GM23338 (cell line): ENCODE results near the gene ADAP1. TPM values are rescaled to one million over a fixed set of nuclear protein-coding genes. Genes with fewer than 3 reads are reported as not detected.
"Not testable (repeated sequence)": the region's sequence is repeated elsewhere in the genome, so short reads cannot be mapped to it uniquely, and the experiment has no call there.

ENCODE experiments used
- ATAC-seq: fragments of 200-7000 bp; cut with Tn5 transposase; 3 replicates; pipeline ENCODE4 v1.9.1; 2020
- DNase-seq: peaks from one replicate; pipeline ENCODE4 v3.0.0-alpha.2; 2015; ENCODE audit warnings: low spot score
- H2AFZ ChIP-seq: fragments of 200-600 bp; sonication (generic); 2 replicates; pipeline ENCODE4 v1.8.0; 2016; ENCODE audit warnings: antibody characterized with exemption, mild to moderate bottlenecking, moderate library complexity
- H3F3A ChIP-seq: fragments of 200-600 bp; sonication (generic); replicated peaks from 2 replicates; pipeline ENCODE4 v1.8.0; 2017; ENCODE audit warnings: antibody characterized with exemption, mixed run types, low read depth
- H3K27ac ChIP-seq: fragments of 200-600 bp; sonication (generic); 2 replicates; pipeline ENCODE4 v1.6.1; 2016; ENCODE audit warnings: low read depth
- H3K27me3 ChIP-seq: fragments of 200-600 bp; sonication (generic); 2 replicates; pipeline ENCODE4 v1.8.0; 2016; ENCODE audit warnings: mild to moderate bottlenecking, mixed run types, moderate library complexity; ENCODE audit not compliant: insufficient read depth
- H3K36me3 ChIP-seq: fragments of 200-600 bp; sonication (generic); 2 replicates; pipeline ENCODE4 v1.8.0; 2016; ENCODE audit warnings: mild to moderate bottlenecking; ENCODE audit not compliant: insufficient read depth
- H3K4me1 ChIP-seq: fragments of 200-600 bp; sonication (generic); 2 replicates; pipeline ENCODE4 v1.8.0; 2016; ENCODE audit warnings: mild to moderate bottlenecking, moderate library complexity; ENCODE audit not compliant: insufficient read depth
- H3K4me2 ChIP-seq: fragments of 200-600 bp; sonication (generic); 2 replicates; pipeline ENCODE4 v1.7.1; 2017; ENCODE audit warnings: mixed run types
- H3K4me3 ChIP-seq: fragments of 200-600 bp; sonication (generic); 2 replicates; pipeline ENCODE4 v1.6.1; 2016; ENCODE audit warnings: mixed run types
- H3K79me2 ChIP-seq: fragments of 200-600 bp; sonication (generic); replicated peaks from 2 replicates; pipeline ENCODE4 v1.8.0; 2017; ENCODE audit warnings: mild to moderate bottlenecking; ENCODE audit not compliant: insufficient read depth
- H3K9me2 ChIP-seq: fragments of 200-600 bp; sonication (generic); 2 replicates; pipeline ENCODE4 v1.8.0; 2017; ENCODE audit not compliant: insufficient read depth
- H4K20me1 ChIP-seq: fragments of 200-600 bp; sonication (generic); replicated peaks from 2 replicates; pipeline ENCODE4 v1.8.0; 2017; ENCODE audit warnings: mild to moderate bottlenecking; ENCODE audit not compliant: insufficient read depth
- H3K27ac Mint-ChIP-seq: 2 replicates; pipeline ENCODE4 v1.8.0; 2020; ENCODE audit warnings: inconsistent platforms, mild to moderate bottlenecking, moderate library complexity, mixed read lengths
- H3K27me3 Mint-ChIP-seq: 3 replicates; pipeline ENCODE4 v1.8.0; 2022; ENCODE audit warnings: low read depth, mild to moderate bottlenecking, moderate library complexity, mixed read lengths, inconsistent platforms; ENCODE audit not compliant: insufficient read depth, poor library complexity
- H3K36me3 Mint-ChIP-seq: 3 replicates; pipeline ENCODE4 v1.8.0; 2021; ENCODE audit warnings: low read depth, mild to moderate bottlenecking, inconsistent platforms, moderate library complexity, mixed read lengths
- H3K4me1 Mint-ChIP-seq: 3 replicates; pipeline ENCODE4 v1.8.0; 2020; ENCODE audit warnings: mild to moderate bottlenecking, inconsistent platforms, mixed read lengths
- H3K4me3 Mint-ChIP-seq: 3 replicates; pipeline ENCODE4 v1.8.0; 2021; ENCODE audit warnings: moderate library complexity, mild to moderate bottlenecking, inconsistent platforms, mixed read lengths
- H3K9me3 Mint-ChIP-seq: 3 replicates; pipeline ENCODE4 v1.8.0; 2020; ENCODE audit warnings: moderate library complexity, mild to moderate bottlenecking, inconsistent platforms, mixed read lengths
- CREB1 ChIP-seq: fragments of 250-450 bp; sonication (Bioruptor Pico); IDR thresholded peaks from 2 replicates; pipeline ENCODE4 v1.5.0; 2020; ENCODE audit warnings: low read depth, mild to moderate bottlenecking, moderate library complexity
- NANOG ChIP-seq: IDR thresholded peaks from 2 replicates; pipeline ENCODE4 v1.6.1; 2016; ENCODE audit warnings: antibody characterized with exemption, borderline replicate concordance
- POLR2AphosphoS5 ChIP-seq: IDR thresholded peaks from 2 replicates; pipeline ENCODE4 v1.6.1; 2016; ENCODE audit warnings: antibody characterized with exemption, low read depth
- ZNF114 ChIP-seq: fragments of 250-450 bp; sonication (Bioruptor Pico); IDR thresholded peaks from 2 replicates; pipeline ENCODE4 v1.5.0; 2020; ENCODE audit warnings: mild to moderate bottlenecking, moderate library complexity
- polyA plus RNA-seq: library from polyadenylated mRNA; unstranded; fragments of >200 nt; fragmentation: Nextera tagmentation; extraction: Ambion mirVana; gene quantifications from 2 replicates; pipeline ENCODE4 v1.2.1, GENCODE V29; 2016
- total RNA-seq: library from RNA; depleted of rRNA; stranded (reverse); fragments of >200 nt; shearing (Covaris generic); gene quantifications from 2 replicates; pipeline ENCODE4 v1.2.3, GENCODE V29; 2014
- TF ChIP-seq, protein P1 (sequence below): fragments of 250-450 bp; sonication (Bioruptor Pico); IDR thresholded peaks from 2 replicates; pipeline ENCODE4 v1.5.0; 2020; ENCODE audit warnings: mild to moderate bottlenecking, moderate library complexity
- TF ChIP-seq, protein P2 (sequence below), 2 experiments: fragments of 200-600 bp in 1 of 2; sonication (generic) in 1 of 2; conservative IDR thresholded peaks; 2 replicates each; pipeline versions ENCODE4 v1.5.1 to v1.6.1; 2016 to 2017; ENCODE audit warnings: antibody characterized with exemption in 2 of 2, low read depth in 2 of 2, mild to moderate bottlenecking in 2 of 2, moderate library complexity in 1 of 2

ADAP1 gene
- total and polyA plus RNA-seq, 2 experiments from 2014 or later = 2.2 to 9.6 TPM

DNA sequence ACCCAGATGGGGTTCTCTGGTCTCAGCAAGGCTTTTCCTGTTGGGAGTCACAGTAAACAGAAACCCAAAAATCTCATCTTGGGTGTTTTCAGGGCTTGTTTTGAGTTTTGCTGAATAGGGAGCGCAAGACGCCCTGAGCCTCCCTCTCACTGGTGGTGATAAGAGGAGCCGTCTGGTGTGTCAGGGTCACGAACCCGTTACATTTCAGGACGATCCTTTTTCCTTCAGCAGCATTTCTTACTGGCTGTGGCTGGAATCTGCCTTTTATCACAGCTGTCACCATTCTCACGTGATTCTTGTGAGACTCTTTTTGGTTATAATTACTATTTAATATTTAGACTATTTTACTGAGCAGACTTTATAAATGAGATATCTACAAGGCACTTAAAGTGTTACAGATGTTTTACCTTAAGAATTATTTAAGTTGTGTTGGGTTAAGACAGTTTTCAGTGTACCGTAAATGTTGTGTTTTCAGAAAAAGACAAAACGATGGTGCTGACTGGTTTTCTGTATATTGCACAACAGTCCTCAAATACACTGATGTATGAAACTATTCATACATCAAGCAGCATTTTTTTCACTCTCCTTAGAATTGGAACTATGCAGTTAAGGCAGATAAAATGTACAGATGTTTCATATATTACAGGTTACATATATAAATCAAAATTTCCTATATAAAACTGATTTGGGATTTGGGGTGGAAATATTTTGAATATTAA, 80.3 kb downstream of the ADAP1 start (continued):
- TF ChIP-seq POLR2AphosphoS5 = no peak

- Histone ChIP-seq H2AFZ (no peak overlapping the region), H3K4me1 (peaks cover 10% of the 10 kb centered on the region; the same call in 1 of the 2 replicates), H3K27ac (peak overlapping the region; percentile 75), H3K4me3 (no peak overlapping the region), H3K9me2 (no peaks in the 10 kb centered on the region), H3F3A (peaks cover 26% of the 10 kb centered on the region), H4K20me1 (peaks cover 5% of the 10 kb centered on the region; the same call in 1 of the 2 replicates), H3K36me3 (no peaks in the 10 kb centered on the region; the same call in 1 of the 2 replicates), H3K79me2 (peaks cover 23% of the 10 kb centered on the region), H3K27me3 (no peaks in the 10 kb centered on the region), H3K4me2 (no peak overlapping the region)
- TF ChIP-seq, protein P1, sequence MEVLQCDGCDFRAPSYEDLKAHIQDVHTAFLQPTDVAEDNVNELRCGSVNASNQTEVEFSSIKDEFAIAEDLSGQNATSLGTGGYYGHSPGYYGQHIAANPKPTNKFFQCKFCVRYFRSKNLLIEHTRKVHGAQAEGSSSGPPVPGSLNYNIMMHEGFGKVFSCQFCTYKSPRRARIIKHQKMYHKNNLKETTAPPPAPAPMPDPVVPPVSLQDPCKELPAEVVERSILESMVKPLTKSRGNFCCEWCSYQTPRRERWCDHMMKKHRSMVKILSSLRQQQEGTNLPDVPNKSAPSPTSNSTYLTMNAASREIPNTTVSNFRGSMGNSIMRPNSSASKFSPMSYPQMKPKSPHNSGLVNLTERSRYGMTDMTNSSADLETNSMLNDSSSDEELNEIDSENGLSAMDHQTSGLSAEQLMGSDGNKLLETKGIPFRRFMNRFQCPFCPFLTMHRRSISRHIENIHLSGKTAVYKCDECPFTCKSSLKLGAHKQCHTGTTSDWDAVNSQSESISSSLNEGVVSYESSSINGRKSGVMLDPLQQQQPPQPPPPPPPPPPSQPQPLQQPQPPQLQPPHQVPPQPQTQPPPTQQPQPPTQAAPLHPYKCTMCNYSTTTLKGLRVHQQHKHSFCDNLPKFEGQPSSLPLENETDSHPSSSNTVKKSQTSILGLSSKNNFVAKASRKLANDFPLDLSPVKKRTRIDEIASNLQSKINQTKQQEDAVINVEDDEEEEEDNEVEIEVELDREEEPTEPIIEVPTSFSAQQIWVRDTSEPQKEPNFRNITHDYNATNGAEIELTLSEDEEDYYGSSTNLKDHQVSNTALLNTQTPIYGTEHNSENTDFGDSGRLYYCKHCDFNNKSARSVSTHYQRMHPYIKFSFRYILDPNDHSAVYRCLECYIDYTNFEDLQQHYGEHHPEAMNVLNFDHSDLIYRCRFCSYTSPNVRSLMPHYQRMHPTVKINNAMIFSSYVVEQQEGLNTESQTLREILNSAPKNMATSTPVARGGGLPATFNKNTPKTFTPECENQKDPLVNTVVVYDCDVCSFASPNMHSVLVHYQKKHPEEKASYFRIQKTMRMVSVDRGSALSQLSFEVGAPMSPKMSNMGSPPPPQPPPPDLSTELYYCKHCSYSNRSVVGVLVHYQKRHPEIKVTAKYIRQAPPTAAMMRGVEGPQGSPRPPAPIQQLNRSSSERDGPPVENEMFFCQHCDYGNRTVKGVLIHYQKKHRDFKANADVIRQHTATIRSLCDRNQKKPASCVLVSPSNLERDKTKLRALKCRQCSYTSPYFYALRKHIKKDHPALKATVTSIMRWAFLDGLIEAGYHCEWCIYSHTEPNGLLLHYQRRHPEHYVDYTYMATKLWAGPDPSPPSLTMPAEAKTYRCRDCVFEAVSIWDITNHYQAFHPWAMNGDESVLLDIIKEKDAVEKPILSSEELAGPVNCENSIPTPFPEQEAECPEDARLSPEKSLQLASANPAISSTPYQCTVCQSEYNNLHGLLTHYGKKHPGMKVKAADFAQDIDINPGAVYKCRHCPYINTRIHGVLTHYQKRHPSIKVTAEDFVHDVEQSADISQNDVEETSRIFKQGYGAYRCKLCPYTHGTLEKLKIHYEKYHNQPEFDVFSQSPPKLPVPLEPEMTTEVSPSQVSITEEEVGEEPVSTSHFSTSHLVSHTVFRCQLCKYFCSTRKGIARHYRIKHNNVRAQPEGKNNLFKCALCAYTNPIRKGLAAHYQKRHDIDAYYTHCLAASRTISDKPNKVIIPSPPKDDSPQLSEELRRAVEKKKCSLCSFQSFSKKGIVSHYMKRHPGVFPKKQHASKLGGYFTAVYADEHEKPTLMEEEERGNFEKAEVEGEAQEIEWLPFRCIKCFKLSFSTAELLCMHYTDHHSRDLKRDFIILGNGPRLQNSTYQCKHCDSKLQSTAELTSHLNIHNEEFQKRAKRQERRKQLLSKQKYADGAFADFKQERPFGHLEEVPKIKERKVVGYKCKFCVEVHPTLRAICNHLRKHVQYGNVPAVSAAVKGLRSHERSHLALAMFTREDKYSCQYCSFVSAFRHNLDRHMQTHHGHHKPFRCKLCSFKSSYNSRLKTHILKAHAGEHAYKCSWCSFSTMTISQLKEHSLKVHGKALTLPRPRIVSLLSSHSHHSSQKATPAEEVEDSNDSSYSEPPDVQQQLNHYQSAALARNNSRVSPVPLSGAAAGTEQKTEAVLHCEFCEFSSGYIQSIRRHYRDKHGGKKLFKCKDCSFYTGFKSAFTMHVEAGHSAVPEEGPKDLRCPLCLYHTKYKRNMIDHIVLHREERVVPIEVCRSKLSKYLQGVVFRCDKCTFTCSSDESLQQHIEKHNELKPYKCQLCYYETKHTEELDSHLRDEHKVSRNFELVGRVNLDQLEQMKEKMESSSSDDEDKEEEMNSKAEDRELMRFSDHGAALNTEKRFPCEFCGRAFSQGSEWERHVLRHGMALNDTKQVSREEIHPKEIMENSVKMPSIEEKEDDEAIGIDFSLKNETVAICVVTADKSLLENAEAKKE (CRISPR knock-in tag) = no peak
- TF ChIP-seq NANOG (no peak), CREB1 (CRISPR knock-in tag) (peak; percentile 65), POLR2AphosphoS5 (0 out of 2 replicates have a peak, but pooled peaks have one; percentile 16), ZNF114 (0 out of 2 replicates have a peak, but pooled peaks have one; percentile 45)
- TF ChIP-seq, protein P2, sequence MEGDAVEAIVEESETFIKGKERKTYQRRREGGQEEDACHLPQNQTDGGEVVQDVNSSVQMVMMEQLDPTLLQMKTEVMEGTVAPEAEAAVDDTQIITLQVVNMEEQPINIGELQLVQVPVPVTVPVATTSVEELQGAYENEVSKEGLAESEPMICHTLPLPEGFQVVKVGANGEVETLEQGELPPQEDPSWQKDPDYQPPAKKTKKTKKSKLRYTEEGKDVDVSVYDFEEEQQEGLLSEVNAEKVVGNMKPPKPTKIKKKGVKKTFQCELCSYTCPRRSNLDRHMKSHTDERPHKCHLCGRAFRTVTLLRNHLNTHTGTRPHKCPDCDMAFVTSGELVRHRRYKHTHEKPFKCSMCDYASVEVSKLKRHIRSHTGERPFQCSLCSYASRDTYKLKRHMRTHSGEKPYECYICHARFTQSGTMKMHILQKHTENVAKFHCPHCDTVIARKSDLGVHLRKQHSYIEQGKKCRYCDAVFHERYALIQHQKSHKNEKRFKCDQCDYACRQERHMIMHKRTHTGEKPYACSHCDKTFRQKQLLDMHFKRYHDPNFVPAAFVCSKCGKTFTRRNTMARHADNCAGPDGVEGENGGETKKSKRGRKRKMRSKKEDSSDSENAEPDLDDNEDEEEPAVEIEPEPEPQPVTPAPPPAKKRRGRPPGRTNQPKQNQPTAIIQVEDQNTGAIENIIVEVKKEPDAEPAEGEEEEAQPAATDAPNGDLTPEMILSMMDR (conservative IDR thresholded peaks at IDR 0.05; ENCODE audit: low read depth in 2 of 2) = peak; percentile 90 to 93
- Mint-ChIP-seq H3K27me3 (peaks cover 10% of the 10 kb centered on the region), H3K27ac (peak overlapping the region; percentile 95), H3K9me3 (peaks cover 7% of the 10 kb centered on the region; the same call in 2 of the 3 replicates), H3K4me3 (peak overlapping the region; percentile 39; the same call in 2 of the 3 replicates), H3K4me1 (peaks cover 9% of the 10 kb centered on the region), H3K36me3 (peaks cover 62% of the 10 kb centered on the region)
- ATAC-seq (peak; percentile 49), DNase-seq (peak; percentile 90)
Measured at GRCh38 chr7:873367-874002, 81.0 kb downstream of the ADAP1 start.

GRCh38 chr7:872685-873084, 81.8 kb downstream of the ADAP1 start:
- H3K4me1 ChIP-seq, DNase-seq, H3K27ac Mint-ChIP-seq, H3K4me2 ChIP-seq, H2AFZ ChIP-seq, H3K36me3 ChIP-seq, H3K4me1 Mint-ChIP-seq, ATAC-seq, H3K4me3 Mint-ChIP-seq, H3K9me3 Mint-ChIP-seq, H3K9me2 ChIP-seq, H4K20me1 ChIP-seq, H3K27me3 ChIP-seq, H3K4me3 ChIP-seq: not testable (repeated sequence)
- H3K27ac ChIP-seq = peak overlapping the region; percentile 66; the same call in 1 of the 2 replicates
- peaks cover 26% of the 10 kb centered on the region for H3F3A ChIP-seq
- Mint-ChIP-seq H3K27me3 (peaks cover 15% of the 10 kb centered on the region), H3K36me3 (peaks cover 62% of the 10 kb centered on the region)
- peaks cover 16% of the 10 kb centered on the region; the same call in 1 of the 2 replicates for H3K79me2 ChIP-seq
